NCI-H226 (cell line): ENCODE measurements around the gene MAP3K3.
"Not testable (repeated sequence)": the region's sequence is repeated elsewhere in the genome, so short reads cannot be mapped to it uniquely, and the experiment has no call there.

Experiments
- DNase-seq: peaks from one replicate; pipeline ENCODE4 v3.0.0-alpha.2; 2015

Gene MAP3K3

GRCh38 chr17:63709110-63709509 lies 86.9 kb downstream of the MAP3K3 start:
- no peak for DNase-seq

DNA sequence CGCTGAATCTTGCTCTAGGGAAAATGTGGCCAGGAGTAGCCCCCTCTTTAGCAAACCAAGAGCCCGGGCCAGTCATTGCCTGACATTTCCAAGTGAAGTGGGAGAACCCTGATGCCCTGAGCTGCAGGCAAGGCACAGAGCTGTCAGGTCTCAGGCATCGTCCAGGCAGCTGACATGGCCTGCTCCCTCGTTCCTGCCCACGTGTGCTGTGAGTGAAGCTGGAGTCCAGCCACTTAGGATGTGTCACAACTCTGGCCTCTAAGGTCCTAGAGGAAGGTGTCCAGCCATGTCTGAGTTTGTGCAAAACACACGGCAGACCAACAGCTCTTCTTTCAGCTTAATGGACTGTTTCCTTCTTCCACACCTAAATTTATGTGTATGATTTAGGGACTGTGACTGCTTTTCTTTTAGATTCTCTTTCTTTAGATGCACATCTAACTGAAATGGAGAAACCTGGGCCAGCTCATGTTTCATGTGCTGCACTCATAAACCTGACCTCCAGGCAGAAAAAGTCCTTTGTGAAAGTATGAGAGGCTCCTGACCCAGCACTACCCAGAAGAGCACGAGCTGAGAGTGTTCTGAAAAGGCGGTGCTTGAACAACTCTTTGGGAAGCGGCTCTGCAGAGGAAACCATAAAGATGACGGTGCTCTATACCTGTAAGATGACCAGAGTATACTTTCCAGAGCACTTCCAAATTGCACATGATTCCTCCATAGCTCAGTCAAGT lies 92.5 kb downstream of the MAP3K3 start:
- no peak for DNase-seq

DNA sequence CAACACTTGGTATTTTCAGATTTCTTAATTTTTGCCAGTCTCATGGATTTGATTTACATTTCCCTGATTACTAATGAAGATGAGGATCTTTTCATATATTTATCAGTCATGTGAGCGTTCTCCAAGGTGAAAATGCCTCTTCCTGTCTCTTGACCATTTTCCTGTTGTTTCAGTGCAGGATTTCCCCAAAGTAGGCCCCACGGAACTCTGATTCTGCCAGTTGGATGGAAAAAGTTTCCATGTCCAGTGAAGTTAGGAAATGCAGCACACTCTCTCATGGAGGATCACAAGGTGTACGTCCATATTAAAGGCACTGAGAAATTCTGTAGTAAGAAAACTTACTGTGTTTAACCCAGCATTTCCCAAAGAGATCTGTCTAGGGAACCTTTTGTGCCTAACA lies 94.2 kb downstream of the MAP3K3 start:
- DNase-seq = no peak

GRCh38 chr17:63718988-63719387 lies 96.8 kb downstream of the MAP3K3 start:
- no peak for DNase-seq

GRCh38 chr17:63720194-63720593 lies 98.0 kb downstream of the MAP3K3 start:
- not testable (repeated sequence) for DNase-seq

- DNase-seq = no peak
These were observed 100.2 kb downstream of the MAP3K3 start for GRCh38 chr17:63722403-63722802.

DNA sequence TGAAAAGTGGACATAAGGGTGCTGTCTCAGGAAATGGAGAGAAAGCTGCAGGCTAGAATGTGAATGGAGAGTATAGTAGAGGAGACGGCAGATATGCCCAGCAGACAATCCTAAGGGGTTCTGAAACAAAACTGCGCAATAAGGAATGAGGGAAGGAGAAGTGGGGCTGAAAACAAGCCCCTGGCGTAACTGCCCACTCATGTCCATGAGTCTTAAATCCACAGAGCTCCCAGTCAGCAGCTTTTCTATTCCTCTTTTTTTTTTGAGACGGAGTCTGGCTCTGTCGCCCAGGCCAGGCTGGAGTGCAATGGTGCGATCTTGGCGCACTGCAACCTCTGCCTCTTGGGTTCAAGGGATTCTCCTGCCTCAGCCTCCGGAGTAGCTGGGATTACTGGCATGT lies 113.5 kb downstream of the MAP3K3 start:
- no peak for DNase-seq

DNA sequence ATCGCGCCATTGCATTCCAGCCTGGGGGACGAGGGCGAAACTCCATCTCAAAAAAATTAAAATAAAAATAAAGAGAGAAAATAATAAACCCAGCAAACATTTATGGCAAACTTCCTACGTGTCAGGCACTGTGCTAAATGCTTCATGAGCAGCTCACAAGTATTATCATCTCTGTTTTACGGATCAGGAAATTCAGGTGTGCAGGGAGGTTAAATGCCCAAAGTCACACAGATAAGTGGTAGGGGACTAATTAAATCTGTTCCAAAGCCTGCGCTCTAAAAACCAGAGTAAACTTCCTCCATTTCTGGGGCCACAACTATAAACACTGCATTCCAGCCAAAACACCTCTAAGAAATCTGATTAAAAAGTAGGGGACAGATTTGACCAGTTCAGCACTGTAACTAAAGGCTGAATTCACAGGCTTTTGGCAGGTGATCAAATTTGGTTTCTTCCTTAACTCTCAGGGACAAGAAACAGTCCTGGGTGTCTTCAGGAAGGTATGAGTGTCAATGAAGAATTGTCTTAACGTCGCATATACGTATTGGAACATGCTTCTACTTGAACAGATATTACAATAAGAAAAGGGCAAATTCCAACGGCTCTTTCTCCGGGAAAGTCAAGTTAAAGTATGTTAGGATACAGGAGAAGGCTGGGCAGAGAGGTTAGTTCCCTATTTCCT lies 118.4 kb downstream of the MAP3K3 start:
- no peak for DNase-seq

GRCh38 chr17:63741143-63741407 lies 118.9 kb downstream of the MAP3K3 start:
- no peak for DNase-seq

DNA sequence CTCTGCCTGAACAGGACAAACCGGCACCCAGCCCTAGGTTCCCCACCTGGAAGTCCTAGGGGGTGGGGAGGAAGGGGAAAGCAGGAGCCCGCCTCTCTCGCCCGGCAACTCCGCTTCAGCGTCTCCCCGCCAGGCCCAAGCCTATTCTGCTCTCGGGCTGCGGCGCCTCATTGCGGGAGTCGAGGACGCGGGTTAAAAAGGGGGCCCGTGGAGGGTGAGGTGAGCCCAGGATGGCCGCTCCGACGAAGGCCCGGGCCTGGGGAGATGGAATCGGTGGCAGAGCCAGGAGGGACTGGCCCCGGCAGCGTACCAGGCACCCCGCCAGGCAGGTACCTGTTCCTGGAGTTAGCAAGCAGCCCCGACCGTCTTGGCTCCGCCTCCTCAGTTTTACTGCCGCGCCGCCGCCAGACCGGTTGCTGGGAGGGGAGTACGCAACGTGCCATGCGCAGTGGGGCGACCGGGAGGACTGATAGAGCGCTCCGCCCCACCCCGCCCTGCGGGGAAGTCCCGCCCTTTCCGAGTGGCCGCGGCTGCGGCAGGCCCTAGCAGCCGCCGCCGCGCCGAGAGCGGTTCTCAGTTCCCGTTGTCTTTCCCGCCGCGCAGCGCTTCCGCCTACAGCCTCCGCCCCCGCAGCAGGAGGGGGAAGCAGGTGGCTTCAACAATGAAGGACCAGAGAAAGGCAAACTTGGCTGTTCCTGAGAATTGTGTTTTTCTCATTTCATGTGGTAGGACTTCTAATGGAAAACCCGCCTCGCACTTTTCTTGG lies 119.4 kb downstream of the MAP3K3 start, which contains the start of gene STRADA:
TSS of gene STRADA (minus strand) at position 392 of the 766 bp plus-strand sequence. CDS start 13,430 bp downstream, outside the sequence.
- DNase-seq = peak; percentile 97
